Dendritic cell treated with granulocyte-macrophage colony-stimulating factor and Interleukin-4, amounts not matched to agents 40 ng/mL and 50 ng/mL, for 4 days (primary cell): ENCODE measurements around the gene ALG14.
"Not testable (repeated sequence)": the region's sequence is repeated elsewhere in the genome, so short reads cannot be mapped to it uniquely, and the experiment has no call there.

ENCODE experiments used
- H3K27ac Mint-ChIP-seq: one replicate; pipeline ENCODE4 v1.8.0; 2022; ENCODE audit warnings: mild to moderate bottlenecking, mixed read lengths
- H3K27me3 Mint-ChIP-seq: one replicate; pipeline ENCODE4 v1.8.0; 2022; ENCODE audit warnings: mild to moderate bottlenecking, mixed read lengths
- H3K36me3 Mint-ChIP-seq: one replicate; pipeline ENCODE4 v1.8.0; 2022; ENCODE audit warnings: low read depth, mixed read lengths
- H3K4me1 Mint-ChIP-seq: one replicate; pipeline ENCODE4 v1.8.0; 2022; ENCODE audit warnings: low read depth, mixed read lengths
- H3K4me3 Mint-ChIP-seq: one replicate; pipeline ENCODE4 v1.8.0; 2022; ENCODE audit warnings: mild to moderate bottlenecking, moderate library complexity, mixed read lengths
- H3K9me3 Mint-ChIP-seq: one replicate; pipeline ENCODE4 v1.8.0; 2022; ENCODE audit warnings: mixed read lengths
- intact Hi-C: fragments of 100-400 bp; cut with micrococcal nuclease; formaldehyde crosslinking; loops from one replicate; pipeline ENCODE4 v1.15.0; 2022

Gene ALG14

DNA sequence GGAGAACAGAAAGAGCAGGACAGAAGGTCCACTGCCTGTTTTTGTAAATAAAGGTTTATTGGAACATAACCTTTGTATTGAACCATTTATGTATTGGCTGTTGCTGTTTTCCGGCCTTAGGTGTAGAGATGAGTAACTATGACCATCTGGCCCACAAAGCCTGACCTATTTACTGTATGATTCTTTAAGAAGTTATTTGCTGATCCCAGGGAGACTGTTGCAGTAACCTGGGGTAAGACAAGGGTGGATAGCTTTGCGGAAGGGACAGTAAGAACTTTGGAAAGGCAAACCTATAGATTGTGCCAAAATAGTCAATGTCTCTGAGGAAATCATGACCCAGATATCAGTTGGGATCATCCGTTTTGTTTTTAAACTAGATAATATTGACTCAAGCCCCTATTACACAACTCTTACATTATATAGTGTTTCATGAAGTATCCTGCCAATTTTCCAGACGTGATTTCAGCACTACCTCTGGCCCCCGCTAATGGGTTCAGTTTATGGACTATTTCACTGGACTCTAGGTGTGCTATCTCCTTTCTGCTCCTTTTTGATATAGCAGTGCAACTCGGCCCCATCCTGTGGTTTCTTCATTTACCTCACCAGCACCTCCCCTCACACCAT, 23.6 kb upstream of the ALG14 start:
- Mint-ChIP-seq H3K4me1 (peaks cover 25% of the 10 kb centered on the region), H3K9me3 (no peaks in the 10 kb centered on the region), H3K36me3 (no peaks in the 10 kb centered on the region), H3K4me3 (no peak overlapping the region), H3K27me3 (peaks cover 9% of the 10 kb centered on the region), H3K27ac (no peak overlapping the region)
- intact Hi-C loops = no loop called here

DNA sequence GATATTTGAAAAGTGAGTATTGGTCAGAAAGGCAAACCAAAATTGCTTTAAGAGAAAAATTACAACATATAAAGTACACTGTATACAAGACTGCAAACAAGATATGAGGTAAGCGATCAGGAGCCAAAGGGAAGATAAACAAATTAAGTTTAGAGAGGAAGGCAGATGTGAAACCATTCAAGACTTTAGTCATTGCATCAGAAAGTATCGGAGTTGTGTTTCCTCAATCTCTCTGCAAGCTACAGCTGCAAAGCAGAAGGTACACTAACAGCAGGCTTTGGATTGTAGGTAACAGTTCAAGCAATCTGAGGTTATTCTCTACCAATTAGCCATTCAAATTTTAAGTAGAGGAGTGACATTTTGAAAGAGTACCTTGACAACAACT, 23.1 kb upstream of the ALG14 start:
- intact Hi-C loops = no loop called here
- Mint-ChIP-seq H3K4me1 (peaks cover 25% of the 10 kb centered on the region), H3K27ac (no peak overlapping the region), H3K36me3 (no peaks in the 10 kb centered on the region), H3K9me3 (no peaks in the 10 kb centered on the region), H3K27me3 (peaks cover 14% of the 10 kb centered on the region), H3K4me3 (no peak overlapping the region)

DNA sequence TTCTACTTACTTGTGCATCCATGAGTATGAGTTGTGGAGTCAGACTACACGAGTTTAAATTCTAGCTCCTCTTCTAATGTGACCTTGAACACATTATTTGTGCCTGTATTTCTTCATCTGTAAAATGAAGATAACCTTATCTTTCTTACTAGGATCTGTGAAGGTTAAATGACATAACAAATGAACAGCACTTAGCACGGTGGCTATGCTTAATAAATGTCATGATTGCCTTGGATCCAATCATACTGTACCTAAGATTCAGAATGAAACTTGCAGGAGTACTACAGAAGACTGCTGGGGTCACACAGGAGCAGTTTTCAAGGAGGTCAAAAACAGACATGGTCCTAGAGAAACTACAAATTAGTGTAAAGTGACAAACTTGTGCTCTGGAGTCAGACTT, 22.2 kb upstream of the ALG14 start:
- Mint-ChIP-seq H3K27me3 (peaks cover 17% of the 10 kb centered on the region), H3K9me3 (peaks cover 5% of the 10 kb centered on the region), H3K36me3 (no peaks in the 10 kb centered on the region), H3K4me1 (peaks cover 25% of the 10 kb centered on the region), H3K4me3 (no peak overlapping the region), H3K27ac (no peak overlapping the region)
- intact Hi-C loops = no loop called here

DNA sequence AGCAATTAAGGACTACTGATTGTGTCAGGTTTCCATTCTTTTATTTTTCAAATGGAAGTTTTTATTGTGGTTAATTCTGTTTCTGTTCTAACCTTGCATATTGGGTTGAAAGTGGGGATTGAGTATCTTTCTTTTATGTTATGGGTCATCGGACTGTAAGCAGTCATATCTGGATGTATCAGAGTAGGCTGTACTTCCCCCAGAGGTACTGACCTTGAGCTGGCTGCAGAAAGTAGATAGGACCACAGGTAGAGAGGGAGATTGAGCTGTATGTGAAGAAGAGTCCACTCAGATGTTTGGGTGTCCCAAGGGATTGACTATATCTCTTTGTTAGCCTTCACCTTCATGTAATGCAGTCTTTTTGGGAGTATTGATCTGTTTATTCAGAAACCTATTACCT, 20.5 kb upstream of the ALG14 start:
- H3K4me3 Mint-ChIP-seq = no peak overlapping the region
- intact Hi-C loops = no loop called here
- no peak overlapping the region for H3K27ac Mint-ChIP-seq
- H3K4me1 Mint-ChIP-seq = peaks cover 22% of the 10 kb centered on the region
- H3K9me3 Mint-ChIP-seq = peaks cover 11% of the 10 kb centered on the region
- H3K27me3 Mint-ChIP-seq = peaks cover 24% of the 10 kb centered on the region
- no peaks in the 10 kb centered on the region for H3K36me3 Mint-ChIP-seq

DNA sequence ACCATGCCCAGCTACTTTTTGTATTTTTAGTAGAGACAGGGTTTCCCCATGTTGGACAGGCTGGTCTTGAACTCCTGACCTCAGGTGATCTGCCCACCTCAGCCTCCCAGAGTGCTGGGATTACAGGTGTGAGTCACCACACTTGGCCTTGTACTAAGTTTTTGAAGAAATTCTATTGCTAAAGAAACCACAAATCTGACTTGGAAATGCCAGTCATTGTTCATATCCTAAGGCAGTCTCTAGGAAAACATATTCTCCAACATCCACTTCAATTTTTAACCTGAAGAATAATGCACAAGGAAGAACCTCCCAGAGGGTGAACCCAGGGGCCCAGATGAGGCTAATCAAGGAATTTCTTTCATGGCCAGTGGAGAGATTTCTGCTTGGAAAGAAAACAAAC, 20.1 kb upstream of the ALG14 start:
- H3K36me3 Mint-ChIP-seq, intact Hi-C loops, H3K27ac Mint-ChIP-seq, H3K4me3 Mint-ChIP-seq: not testable (repeated sequence)
- Mint-ChIP-seq H3K4me1 (peaks cover 18% of the 10 kb centered on the region), H3K27me3 (peaks cover 25% of the 10 kb centered on the region), H3K9me3 (peaks cover 11% of the 10 kb centered on the region)

DNA sequence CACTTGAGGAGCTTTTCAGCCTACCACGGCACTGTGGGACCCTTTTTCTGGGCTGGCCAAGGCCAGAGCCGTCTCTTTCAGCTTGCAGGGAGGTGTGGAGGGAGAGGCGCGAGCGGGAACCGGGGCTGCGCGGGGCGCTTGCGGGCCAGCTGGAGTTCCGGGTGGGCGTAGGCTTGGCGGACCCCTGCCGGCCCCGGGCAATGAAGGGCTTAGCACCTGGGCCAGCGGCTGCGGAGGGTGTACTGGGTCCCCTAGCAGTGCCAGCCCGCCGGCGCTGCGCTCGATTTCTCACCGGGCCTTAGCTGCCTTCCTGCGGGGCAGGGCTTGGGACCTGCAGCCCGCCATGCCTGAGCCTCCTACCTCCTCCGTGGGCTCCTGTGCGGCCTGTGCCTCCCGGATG, 18.5 kb upstream of the ALG14 start:
- H3K27ac Mint-ChIP-seq, intact Hi-C loops, H3K36me3 Mint-ChIP-seq, H3K4me3 Mint-ChIP-seq: not testable (repeated sequence)
- Mint-ChIP-seq H3K9me3 (peaks cover 11% of the 10 kb centered on the region), H3K27me3 (peaks cover 27% of the 10 kb centered on the region), H3K4me1 (peaks cover 12% of the 10 kb centered on the region)

DNA sequence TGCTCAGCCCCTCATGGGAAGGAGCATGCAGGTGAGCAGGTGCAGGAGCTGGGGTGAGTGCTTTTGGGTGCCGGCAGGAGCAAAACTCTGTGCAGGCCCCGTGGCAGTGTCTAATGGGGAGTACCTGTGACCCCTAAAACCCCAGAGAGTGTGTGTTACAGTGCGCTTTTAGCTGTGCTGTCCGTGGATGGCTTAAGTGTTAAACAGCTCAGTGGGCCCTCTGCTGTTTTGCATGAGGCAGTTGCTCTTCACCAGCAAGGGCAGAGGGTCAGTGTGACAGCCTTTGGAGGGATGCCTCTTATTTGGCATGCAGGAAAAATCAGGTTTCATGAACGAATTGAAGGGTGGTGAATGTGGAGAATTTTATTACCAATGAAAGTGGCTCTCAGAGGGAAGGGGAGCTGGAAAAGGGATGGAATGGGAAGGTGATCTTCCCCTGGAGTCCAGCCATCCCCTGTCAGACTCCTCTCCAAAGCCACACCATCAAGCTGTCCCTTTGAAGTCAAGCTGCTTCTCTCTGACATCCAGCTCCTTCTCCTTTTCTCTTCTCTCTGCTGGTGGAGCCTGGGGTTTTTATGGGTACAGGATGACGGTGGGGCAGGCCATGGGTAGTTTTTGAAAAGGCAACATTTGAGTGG, 17.0 kb upstream of the ALG14 start:
- peaks cover 30% of the 10 kb centered on the region for H3K27me3 Mint-ChIP-seq
- H3K36me3 Mint-ChIP-seq = no peaks in the 10 kb centered on the region
- peaks cover 4% of the 10 kb centered on the region for H3K4me1 Mint-ChIP-seq
- intact Hi-C loops = no loop called here
- no peak overlapping the region for H3K27ac Mint-ChIP-seq
- H3K4me3 Mint-ChIP-seq = no peak overlapping the region
- H3K9me3 Mint-ChIP-seq = peaks cover 11% of the 10 kb centered on the region

DNA sequence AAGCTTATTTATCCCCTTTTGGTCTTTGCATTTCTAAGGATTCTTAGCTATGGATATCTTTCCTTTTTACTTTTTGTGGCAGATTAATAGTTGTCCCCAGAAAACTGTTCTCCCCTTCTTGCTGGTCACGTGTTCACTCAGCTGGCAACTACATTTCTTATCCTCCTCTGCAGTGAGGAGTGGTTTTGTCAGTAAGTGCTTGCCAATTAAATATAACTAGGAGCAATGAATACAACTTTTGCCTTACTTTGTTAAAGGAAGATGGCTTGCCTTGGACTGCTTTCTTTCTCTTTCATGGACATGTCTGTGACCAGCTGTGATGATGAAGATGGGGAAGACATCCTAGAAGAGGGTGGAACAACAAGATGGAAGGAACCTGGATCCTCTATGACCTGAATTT, 15.6 kb upstream of the ALG14 start:
- H3K36me3 Mint-ChIP-seq = no peaks in the 10 kb centered on the region
- H3K27me3 Mint-ChIP-seq = peaks cover 34% of the 10 kb centered on the region
- H3K9me3 Mint-ChIP-seq = peaks cover 11% of the 10 kb centered on the region
- H3K4me3 Mint-ChIP-seq = no peak overlapping the region
- H3K27ac Mint-ChIP-seq = no peak overlapping the region
- intact Hi-C loops = no loop called here
- H3K4me1 Mint-ChIP-seq = peaks cover 4% of the 10 kb centered on the region

DNA sequence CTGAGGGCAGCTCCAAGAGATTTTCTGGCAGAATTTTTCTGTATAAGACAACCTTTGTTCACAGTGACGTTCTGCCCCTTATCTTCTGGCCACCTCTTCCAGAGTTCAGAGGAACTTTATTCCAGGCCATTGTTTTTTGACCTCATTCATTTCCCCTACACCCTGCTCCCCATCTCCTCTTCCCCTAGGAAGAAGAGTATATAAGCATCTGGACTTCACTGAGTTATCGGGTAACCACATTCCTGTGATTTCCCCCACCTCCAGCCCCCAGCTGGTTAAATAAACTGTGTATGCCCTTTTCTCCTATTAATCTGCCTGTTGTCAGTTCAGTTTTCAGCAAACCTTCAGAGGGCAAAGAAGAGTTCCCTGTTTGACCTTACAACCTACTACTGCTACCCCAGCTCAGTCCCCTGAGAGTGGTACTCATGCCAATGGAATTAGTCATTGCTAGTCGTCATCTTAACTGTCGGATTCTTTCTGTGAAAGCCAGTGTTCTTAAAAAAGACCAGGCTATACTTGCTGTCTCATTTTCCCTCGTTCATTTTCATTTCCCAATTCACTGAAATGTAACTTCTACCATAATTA, 14.3 kb upstream of the ALG14 start:
- Mint-ChIP-seq H3K36me3 (no peaks in the 10 kb centered on the region), H3K9me3 (peaks cover 11% of the 10 kb centered on the region), H3K27me3 (peaks cover 32% of the 10 kb centered on the region), H3K4me3 (no peak overlapping the region), H3K27ac (no peak overlapping the region), H3K4me1 (peaks cover 4% of the 10 kb centered on the region)
- intact Hi-C loops = no loop called here

DNA sequence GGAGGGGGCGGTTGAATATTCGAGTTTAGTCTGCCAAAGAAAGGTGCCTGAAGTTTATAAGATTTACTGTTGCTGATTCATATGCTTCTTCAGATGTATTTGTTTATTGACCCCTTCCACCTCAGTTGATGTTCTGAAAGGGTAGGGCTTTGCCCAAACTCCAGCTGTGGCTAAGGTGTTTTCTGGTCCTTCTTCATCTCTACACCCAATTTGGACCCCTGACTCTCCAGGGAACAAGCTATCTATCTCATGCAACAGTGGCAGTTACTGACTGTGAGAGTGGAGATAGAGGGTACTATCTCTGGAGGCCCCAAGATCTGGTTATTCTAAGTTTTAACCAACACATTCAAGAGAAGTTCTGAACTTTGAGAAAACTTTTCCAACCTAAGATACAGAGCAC, 12.6 kb upstream of the ALG14 start:
- Mint-ChIP-seq H3K27me3 (peaks cover 25% of the 10 kb centered on the region), H3K4me3 (no peak overlapping the region), H3K27ac (no peak overlapping the region), H3K36me3 (no peaks in the 10 kb centered on the region), H3K9me3 (peaks cover 10% of the 10 kb centered on the region), H3K4me1 (peaks cover 4% of the 10 kb centered on the region)
- intact Hi-C loops = no loop called here

DNA sequence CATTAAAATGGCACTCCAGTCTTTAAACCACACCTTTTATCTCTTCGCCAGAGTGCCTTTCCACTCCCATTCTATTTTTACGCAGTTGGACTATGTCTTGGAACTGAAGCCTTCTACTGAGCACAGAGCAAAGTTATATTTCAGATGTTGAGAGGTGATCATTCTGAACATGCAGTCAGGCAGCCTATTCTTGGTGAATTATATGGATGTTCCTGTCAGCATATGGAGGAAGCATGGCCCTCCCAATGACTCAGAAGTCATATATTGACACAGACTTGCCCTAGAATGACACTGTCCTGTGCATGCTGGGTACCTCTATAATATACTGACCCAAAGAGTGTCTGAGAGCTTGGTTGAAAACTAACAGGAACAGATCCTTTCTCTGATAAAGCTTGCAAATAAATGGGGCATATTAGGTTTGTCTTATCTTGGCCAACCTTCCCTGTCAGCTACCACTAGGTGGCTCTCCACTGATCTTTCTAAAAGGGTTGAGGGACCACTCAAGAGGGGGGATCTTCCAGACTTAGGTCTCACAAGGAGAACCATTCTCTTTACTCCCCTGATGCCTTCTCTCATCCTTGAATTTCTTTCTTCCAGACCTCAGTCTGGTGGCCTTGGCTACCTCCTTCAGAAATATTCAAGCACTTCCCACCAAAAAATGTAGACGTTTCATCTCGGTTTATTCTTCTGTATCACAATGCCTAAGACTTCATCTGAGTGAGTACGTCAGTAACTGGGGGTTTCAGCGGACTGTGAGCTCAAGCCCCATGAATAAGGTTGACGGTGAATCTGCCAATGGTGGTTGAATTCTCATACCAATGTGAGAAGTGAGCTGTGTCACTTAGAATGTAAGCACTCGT, 11.8 kb upstream of the ALG14 start:
- Mint-ChIP-seq H3K27me3 (peaks cover 19% of the 10 kb centered on the region), H3K4me3 (no peak overlapping the region), H3K36me3 (no peaks in the 10 kb centered on the region), H3K9me3 (peaks cover 2% of the 10 kb centered on the region), H3K4me1 (peaks cover 4% of the 10 kb centered on the region), H3K27ac (no peak overlapping the region)
- intact Hi-C loops = loop anchor here (5.0 kb wide), 1 partner anchor 148 kb away; the partner anchor contains the start of gene RWDD3

DNA sequence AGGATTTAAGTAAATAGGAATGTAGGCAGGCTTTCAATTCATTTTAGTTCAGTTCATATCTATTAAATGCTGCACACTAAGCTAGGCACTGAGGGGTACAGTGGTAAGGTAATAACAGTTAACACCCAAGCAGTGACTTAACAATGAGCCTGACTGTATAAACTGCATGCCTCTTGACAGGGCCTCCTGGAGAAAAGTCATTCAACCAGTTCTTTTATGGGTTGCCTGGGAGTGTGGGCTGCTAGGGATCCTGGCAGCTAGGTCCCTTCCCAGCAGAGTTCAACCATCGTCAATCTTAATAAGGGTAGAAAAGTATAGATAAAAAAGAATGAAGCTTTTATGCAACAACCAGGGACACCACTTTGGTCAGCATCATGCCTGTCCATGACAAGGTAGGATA, 8.1 kb upstream of the ALG14 start:
- no peak overlapping the region for H3K4me3 Mint-ChIP-seq
- H3K9me3 Mint-ChIP-seq = no peaks in the 10 kb centered on the region
- H3K4me1 Mint-ChIP-seq = no peaks in the 10 kb centered on the region
- H3K27ac Mint-ChIP-seq = no peak overlapping the region
- peaks cover 15% of the 10 kb centered on the region for H3K27me3 Mint-ChIP-seq
- no peaks in the 10 kb centered on the region for H3K36me3 Mint-ChIP-seq
- intact Hi-C loops = loop anchor here (5.0 kb wide), 1 partner anchor 151 kb away; the partner anchor contains the start of gene RWDD3

DNA sequence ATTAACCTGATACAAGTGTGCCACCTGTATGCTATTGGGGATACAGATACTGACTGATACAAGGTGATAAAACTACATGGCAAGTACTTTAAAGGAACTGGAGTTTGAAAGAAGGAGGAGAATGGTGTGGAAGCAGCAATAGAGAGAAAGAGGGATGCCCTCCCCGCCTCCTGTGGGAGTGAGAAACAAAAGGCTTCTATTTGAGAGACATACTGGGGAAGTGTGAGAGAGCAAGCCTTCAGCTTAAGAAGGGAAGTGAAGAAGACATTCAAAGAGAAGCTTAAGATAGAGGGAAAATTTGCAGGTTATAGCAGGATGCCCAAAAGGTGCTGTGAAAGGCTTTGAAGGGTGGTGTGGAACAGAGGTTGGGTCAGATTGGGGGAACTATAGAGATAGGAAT, 7.7 kb upstream of the ALG14 start:
- H3K36me3 Mint-ChIP-seq = no peaks in the 10 kb centered on the region
- peaks cover 14% of the 10 kb centered on the region for H3K27me3 Mint-ChIP-seq
- H3K9me3 Mint-ChIP-seq = no peaks in the 10 kb centered on the region
- intact Hi-C loops = loop anchor here (5.0 kb wide), 1 partner anchor 152 kb away; the partner anchor contains the start of gene RWDD3
- H3K4me1 Mint-ChIP-seq = no peaks in the 10 kb centered on the region
- no peak overlapping the region for H3K4me3 Mint-ChIP-seq
- no peak overlapping the region for H3K27ac Mint-ChIP-seq

DNA sequence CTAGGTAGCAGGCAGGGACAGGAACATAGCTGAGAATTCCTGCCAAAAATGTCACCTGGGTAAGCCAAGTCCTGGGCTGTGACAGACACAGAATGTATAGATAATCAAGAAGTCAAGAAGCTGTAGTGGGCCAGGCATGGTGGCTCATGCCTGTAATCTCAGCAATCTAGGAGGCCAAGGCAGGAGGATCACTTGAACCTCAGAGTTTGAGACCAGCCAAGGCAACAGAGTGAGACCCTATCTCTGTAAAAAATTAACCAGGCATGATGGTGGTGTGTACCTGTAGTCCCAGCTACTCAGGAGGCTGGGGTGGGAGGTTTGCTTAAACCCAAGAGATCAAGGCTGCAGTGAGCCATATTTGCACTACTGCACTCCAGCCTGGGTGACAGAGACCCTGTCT, 3.3 kb upstream of the ALG14 start:
- intact Hi-C loops = no loop called here
- Mint-ChIP-seq H3K9me3 (no peaks in the 10 kb centered on the region), H3K27me3 (peaks cover 11% of the 10 kb centered on the region), H3K4me3 (no peak overlapping the region), H3K36me3 (peaks cover 6% of the 10 kb centered on the region), H3K4me1 (peaks cover 6% of the 10 kb centered on the region), H3K27ac (no peak overlapping the region)
